PC-9 (cell line): ENCODE results near the gene STX16. TPM values are rescaled to one million over a fixed set of nuclear protein-coding genes. Genes with fewer than 3 reads are reported as not detected.

Experiments used
- BruUV-seq: library from RNA; stranded (reverse); fragments of 400-500 nt; replicated peaks from 2 replicates; lab custom pipeline; 2021; lab: Mats Ljungman, UMichigan
- CTCF ChIA-PET: fragments of 300-600 bp; sonication (Branson Sonifier 250); formaldehyde crosslinking; loops from one replicate; lab custom pipeline; 2022; ENCODE audit warnings: antibody characterized with exemption; lab: Charles Lee
- POLR2A ChIA-PET: fragments of 300-600 bp; sonication (Branson Sonifier 250); formaldehyde crosslinking; loops from one replicate; lab custom pipeline; 2022; ENCODE audit warnings: antibody characterized with exemption; ENCODE audit not compliant: unreplicated experiment; lab: Charles Lee
- DNase-seq, 2 experiments: peaks; one replicate each; pipeline versions ENCODE4 v3.0.0 to v3.0.0-alpha.2; 2015 to 2022; ENCODE audit warnings: mixed read lengths in 1 of 2
- H2AFZ ChIP-seq: fragments of 200-600 bp; sonication (generic); 2 replicates; pipeline ENCODE4 v1.8.1; 2017; ENCODE audit warnings: antibody characterized with exemption
- H3F3A ChIP-seq: fragments of 200-600 bp; sonication (generic); 2 replicates; pipeline ENCODE4 v1.8.1; 2017; ENCODE audit warnings: antibody characterized with exemption, mild to moderate bottlenecking, low read depth; ENCODE audit not compliant: insufficient read depth
- H3K27ac ChIP-seq: fragments of 200-600 bp; sonication (generic); 2 replicates; pipeline ENCODE4 v1.6.1; 2016; ENCODE audit warnings: mixed run types
- H3K27me3 ChIP-seq: fragments of 200-600 bp; sonication (generic); 2 replicates; pipeline ENCODE4 v1.6.1; 2016; ENCODE audit warnings: low read depth, mixed run types; ENCODE audit not compliant: insufficient read depth
- H3K36me3 ChIP-seq: fragments of 200-600 bp; sonication (generic); 2 replicates; pipeline ENCODE4 v1.6.1; 2016; ENCODE audit warnings: low read depth, mixed run types
- H3K4me1 ChIP-seq: fragments of 200-600 bp; sonication (generic); replicated peaks from 2 replicates; pipeline ENCODE4 v1.6.1; 2016; ENCODE audit warnings: mixed run types; ENCODE audit not compliant: insufficient read depth
- H3K4me2 ChIP-seq: fragments of 200-600 bp; sonication (generic); 2 replicates; pipeline ENCODE4 v1.6.1; 2017; ENCODE audit warnings: mixed run types
- H3K4me3 ChIP-seq: fragments of 200-600 bp; sonication (generic); 2 replicates; pipeline ENCODE4 v1.6.1; 2016; ENCODE audit warnings: mixed run types
- H3K79me2 ChIP-seq: fragments of 200-600 bp; sonication (generic); 2 replicates; pipeline ENCODE4 v1.6.1; 2017; ENCODE audit warnings: low read depth, mixed run types
- H3K9me2 ChIP-seq: fragments of 200-600 bp; sonication (generic); 2 replicates; pipeline ENCODE4 v1.8.1; 2017; ENCODE audit warnings: mild to moderate bottlenecking; ENCODE audit not compliant: insufficient read depth
- H3K9me3 ChIP-seq: fragments of 200-600 bp; sonication (generic); 2 replicates; pipeline ENCODE4 v1.8.1; 2016; ENCODE audit warnings: low read depth; ENCODE audit not compliant: insufficient read depth
- H4K20me1 ChIP-seq: fragments of 200-600 bp; sonication (generic); 2 replicates; pipeline ENCODE4 v1.8.1; 2017; ENCODE audit not compliant: insufficient read depth
- EZH2 ChIP-seq: fragments of 200-600 bp; sonication (generic); IDR thresholded peaks from 2 replicates; pipeline ENCODE4 v1.8.0; 2017; ENCODE audit warnings: antibody characterized with exemption, low read depth
- intact Hi-C: fragments of 100-400 bp; cut with micrococcal nuclease; formaldehyde crosslinking; loops from one replicate; pipeline ENCODE4 v1.10.0; 2022; ENCODE audit not compliant: unreplicated experiment
- total RNA-seq: library from RNA; stranded (reverse); gene quantifications from 2 replicates; pipeline ENCODE4 v1.2.3, GENCODE V29; 2021
- TF ChIP-seq, protein P1 (sequence below): fragments of 200-600 bp; sonication (generic); conservative IDR thresholded peaks from 2 replicates; pipeline ENCODE4 v1.6.1; 2017; ENCODE audit warnings: mixed run types, antibody characterized with exemption, mild to moderate bottlenecking, moderate library complexity

Gene STX16
- total RNA-seq, 1 experiment from 2014 or later, result 76.3 TPM

DNA sequence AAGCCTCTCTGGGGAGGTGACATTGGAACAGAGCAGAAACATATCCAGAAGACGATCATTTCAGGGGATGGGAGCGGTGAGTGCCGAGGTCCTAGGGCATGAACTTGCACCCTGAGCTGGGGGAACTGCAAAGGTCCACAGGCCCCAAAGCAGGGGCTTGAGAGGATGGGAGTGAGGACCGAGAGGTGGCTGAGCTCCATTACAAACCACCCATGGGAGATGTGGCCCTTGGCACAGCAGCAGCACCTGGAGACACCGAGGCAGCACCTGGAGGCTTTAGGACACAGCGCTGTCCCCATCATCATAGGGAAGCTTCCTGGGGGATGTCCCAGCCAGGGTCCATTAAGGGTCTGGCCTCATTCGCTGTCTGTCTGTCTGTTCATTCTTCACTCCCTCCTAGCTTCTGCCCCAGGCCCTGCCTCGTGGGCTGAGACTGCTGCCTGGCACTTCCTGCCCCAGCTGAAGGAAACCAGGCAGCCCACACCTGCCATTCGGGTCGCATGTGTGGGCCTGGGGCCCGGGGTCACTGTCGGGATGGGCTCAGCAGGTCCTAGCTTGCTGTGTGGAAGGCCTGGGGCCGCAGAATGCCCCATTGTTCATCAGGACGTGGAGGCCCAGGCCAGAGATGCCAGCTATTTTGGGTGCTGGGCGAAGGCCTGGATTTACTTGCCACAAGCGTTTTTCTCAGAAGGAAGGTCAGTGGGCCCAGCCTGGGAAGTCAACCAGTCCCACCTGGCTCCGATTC is 42.8 kb upstream of the STX16 start:
- H3K9me3 ChIP-seq, result no peaks in the 10 kb centered on the region
- no peak for DNase-seq
- no peak overlapping the region for H2AFZ ChIP-seq
- no peaks in the 10 kb centered on the region for H3K27me3 ChIP-seq
- no peaks in the 10 kb centered on the region for H3K79me2 ChIP-seq
- intact Hi-C loops, result no loop called here
- POLR2A ChIA-PET, result no interaction called here
- no peak overlapping the region for H3K27ac ChIP-seq
- peaks cover 34% of the 10 kb centered on the region for H3K4me1 ChIP-seq
- BruUV-seq, result no TSS peak
- no peaks in the 10 kb centered on the region for H3K36me3 ChIP-seq
- TF ChIP-seq EZH2, result no peak
- TF ChIP-seq, protein P1, sequence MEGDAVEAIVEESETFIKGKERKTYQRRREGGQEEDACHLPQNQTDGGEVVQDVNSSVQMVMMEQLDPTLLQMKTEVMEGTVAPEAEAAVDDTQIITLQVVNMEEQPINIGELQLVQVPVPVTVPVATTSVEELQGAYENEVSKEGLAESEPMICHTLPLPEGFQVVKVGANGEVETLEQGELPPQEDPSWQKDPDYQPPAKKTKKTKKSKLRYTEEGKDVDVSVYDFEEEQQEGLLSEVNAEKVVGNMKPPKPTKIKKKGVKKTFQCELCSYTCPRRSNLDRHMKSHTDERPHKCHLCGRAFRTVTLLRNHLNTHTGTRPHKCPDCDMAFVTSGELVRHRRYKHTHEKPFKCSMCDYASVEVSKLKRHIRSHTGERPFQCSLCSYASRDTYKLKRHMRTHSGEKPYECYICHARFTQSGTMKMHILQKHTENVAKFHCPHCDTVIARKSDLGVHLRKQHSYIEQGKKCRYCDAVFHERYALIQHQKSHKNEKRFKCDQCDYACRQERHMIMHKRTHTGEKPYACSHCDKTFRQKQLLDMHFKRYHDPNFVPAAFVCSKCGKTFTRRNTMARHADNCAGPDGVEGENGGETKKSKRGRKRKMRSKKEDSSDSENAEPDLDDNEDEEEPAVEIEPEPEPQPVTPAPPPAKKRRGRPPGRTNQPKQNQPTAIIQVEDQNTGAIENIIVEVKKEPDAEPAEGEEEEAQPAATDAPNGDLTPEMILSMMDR, result no peak
- no peak overlapping the region for H3K4me2 ChIP-seq
- no peak overlapping the region for H3K4me3 ChIP-seq
- no peaks in the 10 kb centered on the region for H4K20me1 ChIP-seq
- CTCF ChIA-PET, result no interaction called here
- H3F3A ChIP-seq, result peaks cover 12% of the 10 kb centered on the region; the same call in 1 of the 2 replicates
- no peaks in the 10 kb centered on the region for H3K9me2 ChIP-seq

DNA sequence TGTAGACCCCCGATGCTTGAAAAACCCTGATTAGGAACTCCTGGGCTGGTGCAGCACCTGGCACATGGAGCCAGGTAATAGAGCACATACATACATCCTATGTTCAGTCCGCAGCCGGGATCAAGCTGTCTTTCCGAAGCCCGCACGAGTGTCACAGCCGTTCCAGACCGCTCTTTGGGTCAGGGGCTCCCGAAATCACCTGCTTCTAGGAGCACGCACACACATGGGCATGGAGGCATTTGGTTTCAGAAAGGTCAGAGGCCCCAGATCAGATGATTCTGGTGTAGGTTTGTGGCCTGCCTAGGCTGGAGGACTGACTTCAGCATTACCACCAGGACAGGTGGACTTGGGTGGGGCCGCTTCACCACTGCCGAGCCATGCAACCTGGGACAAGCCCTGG is 42.1 kb upstream of the STX16 start:
- Histone ChIP-seq H3K4me2 (no peak overlapping the region), H3K79me2 (no peaks in the 10 kb centered on the region), H3K27me3 (no peaks in the 10 kb centered on the region), H3K4me1 (peaks cover 34% of the 10 kb centered on the region), H3F3A (peaks cover 12% of the 10 kb centered on the region; the same call in 1 of the 2 replicates), H3K27ac (no peak overlapping the region), H3K9me2 (no peaks in the 10 kb centered on the region), H3K4me3 (no peak overlapping the region), H3K36me3 (no peaks in the 10 kb centered on the region), H3K9me3 (no peaks in the 10 kb centered on the region), H2AFZ (no peak overlapping the region), H4K20me1 (no peaks in the 10 kb centered on the region)
- no peak for DNase-seq
- CTCF ChIA-PET, result no interaction called here
- POLR2A ChIA-PET, result no interaction called here
- BruUV-seq, result no TSS peak
- TF ChIP-seq, protein P1, result no peak
- no peak for TF ChIP-seq EZH2
- intact Hi-C loops, result no loop called here

DNA sequence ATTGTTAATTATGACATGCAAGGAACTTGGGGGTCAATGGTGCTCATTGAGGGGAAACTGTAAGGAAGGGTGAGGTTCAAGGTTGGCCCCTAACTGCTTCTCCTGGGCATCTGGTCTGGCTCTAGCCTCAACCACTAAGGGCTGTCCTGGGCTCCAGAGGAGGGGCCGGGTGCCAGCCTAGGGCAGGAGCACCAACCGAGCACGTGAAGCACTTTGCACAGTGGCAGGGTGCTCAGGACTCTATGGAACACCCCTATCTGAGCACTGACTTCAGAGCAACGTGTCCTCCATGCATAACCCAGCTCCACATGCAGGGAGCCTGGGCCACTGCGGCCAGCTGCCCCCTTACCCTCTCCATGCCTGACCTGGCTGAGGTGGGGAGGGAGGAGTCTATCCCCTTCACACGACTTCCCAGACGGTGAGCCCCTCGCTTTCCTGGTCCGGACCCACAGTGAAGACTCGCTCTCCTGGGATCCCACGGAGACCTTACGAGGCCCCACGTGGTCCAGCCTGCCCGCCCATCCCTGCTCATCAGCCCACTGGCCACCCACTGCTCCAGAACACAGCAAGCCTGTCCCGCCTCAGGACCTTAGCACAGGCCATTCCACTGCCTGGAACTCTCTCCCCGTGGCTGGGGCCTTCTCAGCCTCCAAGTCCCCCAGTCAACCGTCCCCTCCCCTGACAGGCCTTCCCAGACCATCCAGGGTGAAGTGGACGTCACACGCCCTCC is 40.8 kb upstream of the STX16 start:
- H3F3A ChIP-seq, result peaks cover 12% of the 10 kb centered on the region; the same call in 1 of the 2 replicates
- H2AFZ ChIP-seq, result no peak overlapping the region
- no peak overlapping the region for H3K4me3 ChIP-seq
- H3K4me2 ChIP-seq, result peak overlapping the region; percentile 70
- ChIA-PET POLR2A (interaction anchor here (0.6 kb wide), 1 partner anchor 99 kb away, joined by 9 read pairs; no protein-coding TSS in a partner anchor), CTCF (no interaction called here)
- no peaks in the 10 kb centered on the region for H4K20me1 ChIP-seq
- no peaks in the 10 kb centered on the region for H3K9me3 ChIP-seq
- H3K27me3 ChIP-seq, result no peaks in the 10 kb centered on the region
- H3K79me2 ChIP-seq, result no peaks in the 10 kb centered on the region
- BruUV-seq, result no TSS peak
- H3K36me3 ChIP-seq, result no peaks in the 10 kb centered on the region
- no peak for DNase-seq
- TF ChIP-seq, protein P1, result no peak
- TF ChIP-seq EZH2, result no peak
- intact Hi-C loops, result loop anchor here (2.0 kb wide), 1 partner anchor 35 kb away; no protein-coding TSS in a partner anchor
- H3K4me1 ChIP-seq, result peaks cover 34% of the 10 kb centered on the region
- peak overlapping the region; percentile 69 for H3K27ac ChIP-seq
- H3K9me2 ChIP-seq, result no peaks in the 10 kb centered on the region
